ENCODE measurements around the gene AMT. TPM values are rescaled to one million over a fixed set of nuclear protein-coding genes. Genes with fewer than 3 reads are reported as not detected.
A peak's percentile ranks its signal among the peaks of the same experiment; 100 is the strongest.

The AMT gene
- total and polyA plus RNA-seq, 2 of the 13 experiments (the other 11 are each of a cell fraction or from before 2014, with no cell fraction given): 35.3 to 59.0 TPM

GRCh38 chr3:49469037-49469935 lies 47.0 kb upstream of the AMT start (continued):
- TF ChIP-seq, protein P1, sequence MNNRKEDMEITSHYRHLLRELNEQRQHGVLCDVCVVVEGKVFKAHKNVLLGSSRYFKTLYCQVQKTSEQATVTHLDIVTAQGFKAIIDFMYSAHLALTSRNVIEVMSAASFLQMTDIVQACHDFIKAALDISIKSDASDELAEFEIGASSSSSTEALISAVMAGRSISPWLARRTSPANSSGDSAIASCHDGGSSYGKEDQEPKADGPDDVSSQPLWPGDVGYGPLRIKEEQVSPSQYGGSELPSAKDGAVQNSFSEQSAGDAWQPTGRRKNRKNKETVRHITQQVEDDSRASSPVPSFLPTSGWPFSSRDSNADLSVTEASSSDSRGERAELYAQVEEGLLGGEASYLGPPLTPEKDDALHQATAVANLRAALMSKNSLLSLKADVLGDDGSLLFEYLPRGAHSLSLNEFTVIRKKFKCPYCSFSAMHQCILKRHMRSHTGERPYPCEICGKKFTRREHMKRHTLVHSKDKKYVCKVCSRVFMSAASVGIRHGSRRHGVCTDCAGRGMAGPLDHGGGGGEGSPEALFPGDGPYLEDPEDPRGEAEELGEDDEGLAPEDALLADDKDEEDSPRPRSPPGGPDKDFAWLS (CRISPR knock-in tag; IDR thresholded peaks at IDR 0.05; ENCODE audit: borderline replicate concordance): no peak
- TF ChIP-seq ZNF142 (CRISPR knock-in tag; IDR thresholded peaks at IDR 0.05) (no peak), KLF9 (CRISPR knock-in tag; IDR thresholded peaks at IDR 0.05; ENCODE audit: low read depth) (no peak), ZZZ3 (CRISPR knock-in tag; IDR thresholded peaks at IDR 0.05; ENCODE audit: borderline replicate concordance) (no peak), ZNF784 (CRISPR knock-in tag; IDR thresholded peaks at IDR 0.05; ENCODE audit: borderline replicate concordance) (no peak), ZNF841 (CRISPR knock-in tag; IDR thresholded peaks at IDR 0.05; ENCODE audit: borderline replicate concordance) (no peak), HNF1B (CRISPR knock-in tag; IDR thresholded peaks at IDR 0.05) (peak; percentile 67)
- TF ChIP-seq, protein P2, sequence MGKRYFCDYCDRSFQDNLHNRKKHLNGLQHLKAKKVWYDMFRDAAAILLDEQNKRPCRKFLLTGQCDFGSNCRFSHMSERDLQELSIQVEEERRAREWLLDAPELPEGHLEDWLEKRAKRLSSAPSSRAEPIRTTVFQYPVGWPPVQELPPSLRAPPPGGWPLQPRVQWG (CRISPR knock-in tag; IDR thresholded peaks at IDR 0.05; ENCODE audit: borderline replicate concordance, low read depth): no peak
- TF ChIP-seq, protein P3, sequence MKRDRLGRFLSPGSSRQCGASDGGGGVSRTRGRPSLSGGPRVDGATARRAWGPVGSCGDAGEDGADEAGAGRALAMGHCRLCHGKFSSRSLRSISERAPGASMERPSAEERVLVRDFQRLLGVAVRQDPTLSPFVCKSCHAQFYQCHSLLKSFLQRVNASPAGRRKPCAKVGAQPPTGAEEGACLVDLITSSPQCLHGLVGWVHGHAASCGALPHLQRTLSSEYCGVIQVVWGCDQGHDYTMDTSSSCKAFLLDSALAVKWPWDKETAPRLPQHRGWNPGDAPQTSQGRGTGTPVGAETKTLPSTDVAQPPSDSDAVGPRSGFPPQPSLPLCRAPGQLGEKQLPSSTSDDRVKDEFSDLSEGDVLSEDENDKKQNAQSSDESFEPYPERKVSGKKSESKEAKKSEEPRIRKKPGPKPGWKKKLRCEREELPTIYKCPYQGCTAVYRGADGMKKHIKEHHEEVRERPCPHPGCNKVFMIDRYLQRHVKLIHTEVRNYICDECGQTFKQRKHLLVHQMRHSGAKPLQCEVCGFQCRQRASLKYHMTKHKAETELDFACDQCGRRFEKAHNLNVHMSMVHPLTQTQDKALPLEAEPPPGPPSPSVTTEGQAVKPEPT (CRISPR knock-in tag; IDR thresholded peaks at IDR 0.05; ENCODE audit: low read depth): peak; percentile 13; the same call in 1 of the 2 replicates
- TF ChIP-seq, protein P4, sequence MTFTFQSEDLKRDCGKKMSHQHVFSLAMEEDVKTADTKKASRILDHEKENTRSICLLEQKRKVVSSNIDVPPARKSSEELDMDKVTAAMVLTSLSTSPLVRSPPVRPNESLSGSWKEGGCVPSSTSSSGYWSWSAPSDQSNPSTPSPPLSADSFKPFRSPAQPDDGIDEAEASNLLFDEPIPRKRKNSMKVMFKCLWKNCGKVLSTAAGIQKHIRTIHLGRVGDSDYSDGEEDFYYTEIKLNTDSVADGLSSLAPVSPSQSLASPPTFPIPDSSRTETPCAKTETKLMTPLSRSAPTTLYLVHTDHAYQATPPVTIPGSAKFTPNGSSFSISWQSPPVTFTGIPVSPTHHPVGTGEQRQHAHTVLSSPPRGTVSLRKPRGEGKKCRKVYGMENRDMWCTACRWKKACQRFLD (CRISPR knock-in tag; IDR thresholded peaks at IDR 0.05; ENCODE audit: borderline replicate concordance): 0 out of 2 replicates have a peak, but pooled peaks have one; percentile 38

All from HepG2 (cell line).